RKO (cell line): ENCODE measurements around the gene USF1.

Source experiments
- DNase-seq: peaks from one replicate; pipeline ENCODE4 v3.0.0-alpha.2; 2016; ENCODE audit warnings: low spot score

Gene USF1

GRCh38 chr1:161045736-161046604, at the start of gene USF1:
TSS of gene USF1 (minus strand) at chr1:161045977. CDS start at chr1:161043275, 2,702 bp downstream.
- DNase-seq: peak; percentile 95

- no peak for DNase-seq
Measured at GRCh38 chr1:161095230-161095629, 49.5 kb upstream of the USF1 start.

GRCh38 chr1:161094481-161094880, 48.7 kb upstream of the USF1 start:
- no peak for DNase-seq

GRCh38 chr1:161092621-161093028, 46.8 kb upstream of the USF1 start:
- peak; percentile 40 for DNase-seq

- no peak for DNase-seq
Measured at GRCh38 chr1:161091796-161092507, 46.2 kb upstream of the USF1 start.

DNA sequence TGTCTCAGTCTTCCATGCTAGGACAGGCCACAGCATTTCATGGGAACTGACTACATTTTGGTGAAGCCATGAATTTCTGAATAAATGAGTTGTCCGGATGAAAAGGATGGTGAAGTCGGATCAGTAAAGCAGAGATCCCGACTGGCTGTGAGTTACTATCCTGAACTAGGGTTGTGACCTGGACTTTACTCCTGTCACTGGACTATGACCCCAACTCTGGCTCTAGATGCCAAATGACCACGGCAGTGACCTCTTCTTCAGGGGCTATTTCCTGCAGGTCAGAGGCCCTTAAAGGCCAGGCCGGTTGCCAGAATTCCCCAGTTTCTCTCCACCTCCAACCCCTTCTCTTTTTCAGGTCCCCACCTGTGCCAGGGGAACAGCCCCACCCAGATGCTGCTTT, 45.3 kb upstream of the USF1 start:
- no peak for DNase-seq

DNA sequence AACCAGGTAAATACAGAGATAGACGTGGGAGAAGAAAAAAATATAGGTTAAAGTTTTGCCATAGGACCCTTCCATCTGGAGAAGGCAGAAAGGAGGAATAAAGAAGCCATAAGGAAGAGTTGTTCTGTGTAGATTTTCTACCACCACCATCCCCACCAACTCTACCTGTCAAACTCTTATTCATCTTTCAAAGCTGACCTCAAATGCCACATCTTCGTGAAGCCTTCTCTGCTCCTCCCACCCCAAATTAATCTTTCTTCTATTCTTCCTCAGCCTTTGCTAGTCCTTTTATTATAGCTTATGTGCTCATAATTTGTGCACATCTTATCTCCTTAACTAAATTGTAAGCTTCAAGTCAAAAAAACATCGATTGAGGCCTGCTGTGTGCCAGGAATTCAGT, 44.8 kb upstream of the USF1 start:
- DNase-seq: no peak

GRCh38 chr1:161089938-161090337, 44.2 kb upstream of the USF1 start:
- no peak for DNase-seq

GRCh38 chr1:161089251-161089924, 43.6 kb upstream of the USF1 start, which contains the start of gene NECTIN4:
TSS of gene NECTIN4 (minus strand) at chr1:161089558. CDS start at chr1:161089296, 262 bp downstream.
- DNase-seq: no peak

- no peak for DNase-seq
Measured at GRCh38 chr1:161088587-161089110, 42.9 kb upstream of the USF1 start.

DNA sequence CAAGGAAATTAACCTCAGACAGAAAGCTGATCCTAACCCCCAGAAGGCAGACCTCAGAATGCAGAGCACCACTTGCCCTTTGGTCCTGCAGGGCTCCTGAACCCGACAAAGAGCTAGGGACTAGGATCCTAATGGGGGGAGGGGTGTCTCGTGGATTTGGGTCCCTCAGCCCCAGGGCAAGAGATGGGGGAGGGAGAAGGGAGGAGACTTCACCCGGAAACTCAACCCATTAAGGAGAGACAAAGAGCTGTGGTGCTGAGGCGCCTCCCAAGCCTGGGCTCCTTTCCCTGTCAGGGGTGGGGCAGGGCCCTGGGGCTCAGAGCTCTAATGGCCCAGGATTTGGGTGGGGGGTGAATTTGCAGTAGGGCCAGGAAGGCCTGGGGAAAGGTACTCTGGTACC, 40.7 kb upstream of the USF1 start:
- DNase-seq: no peak

DNA sequence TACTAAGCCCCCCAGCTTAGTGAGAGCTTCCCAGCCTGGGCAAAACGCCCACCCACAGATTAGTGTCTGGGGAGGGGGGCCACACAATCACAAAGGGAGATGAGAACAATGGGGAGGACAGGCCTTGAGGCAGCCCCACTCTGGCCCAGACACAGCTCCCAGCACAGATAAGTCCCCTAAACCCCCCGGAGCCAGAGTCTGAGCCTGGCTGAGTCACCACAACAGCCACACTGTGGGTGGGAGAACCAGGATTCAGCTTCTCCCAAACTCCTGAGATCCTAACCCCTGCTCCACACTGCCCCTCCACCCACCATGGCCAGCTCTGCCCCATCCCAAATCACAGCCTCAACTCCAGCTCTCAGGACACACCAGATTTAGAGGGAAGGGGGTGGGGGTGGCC, 39.4 kb upstream of the USF1 start:
- no peak for DNase-seq

DNA sequence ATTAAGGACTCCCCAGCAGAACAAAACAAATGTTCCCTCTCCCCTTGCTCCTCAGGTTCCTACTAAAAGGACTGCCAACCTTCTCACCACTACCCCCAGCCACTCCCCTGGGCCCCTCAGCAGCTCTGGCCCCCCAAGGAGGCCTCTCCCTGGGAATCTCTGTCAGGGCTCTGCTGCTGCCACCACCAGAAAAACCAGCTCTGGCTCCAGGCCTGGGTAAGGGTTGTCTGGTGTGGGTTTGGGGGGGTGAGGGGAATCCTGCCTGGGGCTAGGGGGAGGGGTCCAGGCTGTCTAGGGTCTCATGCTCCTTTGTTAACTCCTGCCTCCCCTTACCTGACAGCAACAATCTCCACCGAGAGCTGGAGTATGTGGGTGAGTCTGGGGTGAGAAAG, 38.8 kb upstream of the USF1 start:
- DNase-seq: no peak

- DNase-seq: no peak
Measured at GRCh38 chr1:161083748-161084596, 38.2 kb upstream of the USF1 start.

- DNase-seq: peak; percentile 58
Measured at GRCh38 chr1:161082996-161083747, 37.4 kb upstream of the USF1 start.

- no peak for DNase-seq
Measured at GRCh38 chr1:161082483-161082882, 36.7 kb upstream of the USF1 start.

DNA sequence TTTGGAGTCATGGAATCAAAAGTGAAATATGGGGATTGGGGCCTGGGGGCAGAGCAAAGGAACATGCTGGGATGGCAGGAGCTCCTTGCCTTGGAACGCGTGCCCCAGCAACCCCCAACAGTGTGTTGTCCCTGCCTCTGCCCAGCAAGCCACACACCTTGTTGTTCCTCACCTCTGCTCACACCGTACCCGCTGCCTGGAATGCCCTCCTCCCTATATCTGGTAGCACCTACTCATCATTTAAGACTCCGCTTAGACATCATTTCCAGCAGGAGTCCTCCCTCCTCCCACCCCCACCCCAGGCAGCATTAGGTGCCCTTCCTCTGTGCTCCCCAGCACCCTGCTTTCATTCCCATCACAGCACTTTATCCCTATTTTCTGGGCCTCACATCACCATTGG, 35.7 kb upstream of the USF1 start:
- no peak for DNase-seq

GRCh38 chr1:161080441-161081405, 34.9 kb upstream of the USF1 start:
- no peak for DNase-seq

GRCh38 chr1:161079436-161080110, 33.8 kb upstream of the USF1 start:
- no peak for DNase-seq
